ENCODE data around the gene OTOGL. TPM values are rescaled to one million over a fixed set of nuclear protein-coding genes. Genes with fewer than 3 reads are reported as not detected.

The OTOGL gene
- polyA plus RNA-seq, 3 donors = not detected

GRCh38 chr12:80173083-80173864 is 73.9 kb downstream of the OTOGL start:
- Histone ChIP-seq H3K4me1 (ENCODE audit: control insufficient read depth in 1 of 2, insufficient read depth in 2 of 2, low read length in 2 of 2) (no peaks in the 10 kb centered on the region), H3K79me2 (ENCODE audit: insufficient read depth, low read length) (no peaks in the 10 kb centered on the region), H2AFZ (ENCODE audit: insufficient read depth, low read depth, low read length, poor library complexity, severe bottlenecking) (no peak overlapping the region), H3K9me3 (replicated peaks in 1 of 2; ENCODE audit: control insufficient read depth in 1 of 2, insufficient read depth in 1 of 2, low read length in 2 of 2) (no peaks in the 10 kb centered on the region), H3K27ac (ENCODE audit: low read depth in 1 of 2, low read length in 2 of 2) (no peak overlapping the region), H3K4me2 (replicated peaks; ENCODE audit: extremely low read depth, low read length, poor library complexity, severe bottlenecking) (no peak overlapping the region), H3K36me3 (replicated peaks in 1 of 2; ENCODE audit: control insufficient read depth in 1 of 2, insufficient read depth in 2 of 2, low read length in 2 of 2) (no peaks in the 10 kb centered on the region), H3K27me3 (ENCODE audit: control insufficient read depth in 2 of 2, insufficient read depth in 2 of 2, low read length in 2 of 2) (no peaks in the 10 kb centered on the region), H3K4me3 (replicated peaks in 1 of 3; ENCODE audit: low read depth in 2 of 3, low read length in 3 of 3) (no peak overlapping the region), H3K9ac (ENCODE audit: insufficient read depth, low read length, poor library complexity, severe bottlenecking) (no peak overlapping the region), H4K20me1 (ENCODE audit: insufficient read depth, low read length) (no peaks in the 10 kb centered on the region)
- Mint-ChIP-seq H3K9me3 (peaks cover 0 to 13% (median 3%) of the 10 kb centered on the region in 7 donors), H3K4me3 (no peak overlapping the region), H3K27ac (no peak overlapping the region), H3K36me3 (no peaks in the 10 kb centered on the region), H3K4me1 (no peaks in the 10 kb centered on the region), H3K27me3 (ENCODE audit: low read depth in 3 of 3) (peaks cover 0 to 5% (median 4%) of the 10 kb centered on the region in 3 donors)
- 92% methylated on average over 2 of the region's 5 CpGs for WGBS (ENCODE audit: insufficient coverage)
- DNase-seq = no peak
- TF ChIP-seq CTCF (IDR thresholded peaks at IDR 0.05) = no peak
- intact Hi-C loops (cut with micrococcal nuclease) = no loop called here

GRCh38 chr12:80175307-80175930 is 76.1 kb downstream of the OTOGL start:
- Histone ChIP-seq H3K27me3 (ENCODE audit: control insufficient read depth in 2 of 2, insufficient read depth in 2 of 2, low read length in 2 of 2) (no peaks in the 10 kb centered on the region), H3K4me3 (replicated peaks in 1 of 3; ENCODE audit: low read depth in 2 of 3, low read length in 3 of 3) (no peak overlapping the region), H2AFZ (ENCODE audit: insufficient read depth, low read depth, low read length, poor library complexity, severe bottlenecking) (no peak overlapping the region), H3K27ac (ENCODE audit: low read depth in 1 of 2, low read length in 2 of 2) (no peak overlapping the region), H3K79me2 (ENCODE audit: insufficient read depth, low read length) (no peaks in the 10 kb centered on the region), H3K36me3 (replicated peaks in 1 of 2; ENCODE audit: control insufficient read depth in 1 of 2, insufficient read depth in 2 of 2, low read length in 2 of 2) (no peaks in the 10 kb centered on the region), H4K20me1 (ENCODE audit: insufficient read depth, low read length) (no peaks in the 10 kb centered on the region), H3K4me2 (replicated peaks; ENCODE audit: extremely low read depth, low read length, poor library complexity, severe bottlenecking) (no peak overlapping the region), H3K4me1 (ENCODE audit: control insufficient read depth in 1 of 2, insufficient read depth in 2 of 2, low read length in 2 of 2) (no peaks in the 10 kb centered on the region), H3K9ac (ENCODE audit: insufficient read depth, low read length, poor library complexity, severe bottlenecking) (no peak overlapping the region), H3K9me3 (replicated peaks in 1 of 2; ENCODE audit: control insufficient read depth in 1 of 2, insufficient read depth in 1 of 2, low read length in 2 of 2) (no peaks in the 10 kb centered on the region)
- TF ChIP-seq CTCF (IDR thresholded peaks at IDR 0.05) = no peak
- Mint-ChIP-seq H3K36me3 (no peaks in the 10 kb centered on the region), H3K27ac (no peak overlapping the region), H3K9me3 (peaks cover 0 to 8% (median 2%) of the 10 kb centered on the region in 7 donors), H3K27me3 (ENCODE audit: low read depth in 3 of 3) (peaks cover 0 to 5% (median 3%) of the 10 kb centered on the region in 3 donors), H3K4me1 (no peaks in the 10 kb centered on the region), H3K4me3 (no peak overlapping the region)
- DNase-seq = no peak
- WGBS (ENCODE audit: insufficient coverage) = no CpG with 5 or more reads among the region's 2 CpGs
- intact Hi-C loops (cut with micrococcal nuclease) = no loop called here
